K562 (cell line): ENCODE data around the gene SAMD11. TPM values are rescaled to one million over a fixed set of nuclear protein-coding genes. Genes with fewer than 3 reads are reported as not detected.
"Not testable (repeated sequence)": the region's sequence is repeated elsewhere in the genome, so short reads cannot be mapped to it uniquely, and the experiment has no call there.

Experiments used
- ATAC-seq: fragments of 200-7000 bp; cut with Tn5 transposase; 3 replicates; pipeline ENCODE4 v1.9.1; 2020; ENCODE audit warnings: moderate library complexity
- BruUV-seq: library from RNA; stranded (reverse); fragments of 400-500 nt; replicated peaks from 2 replicates; lab custom pipeline; 2021; lab: Mats Ljungman, UMichigan
- CTCF ChIA-PET: fragments of 300-600 bp; formaldehyde crosslinking; extraction: SDS; loops from one replicate; lab custom pipeline; 2021; ENCODE audit warnings: low intra/inter-chr PET ratio; lab: Yijun Ruan, JAX
- POLR2A ChIA-PET: fragments of 300-600, 350-650 bp; sonication (Branson Sonifier 250); formaldehyde crosslinking; extraction: SDS; loops from one replicate; lab custom pipeline; 2021; ENCODE audit warnings: antibody characterized with exemption, inconsistent platforms; lab: Yijun Ruan, JAX
- DNase-seq, 4 experiments: peaks; one replicate each; pipeline versions ENCODE4 v3.0.0 to v3.0.0-alpha.2; 2011 to 2018; ENCODE audit warnings: low spot score in 3 of 4, mixed read lengths in 3 of 4; ENCODE audit errors: extremely low read depth in 1 of 4
- FAIRE-seq: peaks from 2 replicates; lab custom pipeline; 2011; peaks lifted over from hg19 to GRCh38; lab: Jason Lieb, UNC
- H2AFZ ChIP-seq: 2 replicates; pipeline ENCODE4 v1.6.0; 2011; ENCODE audit warnings: low read depth, low read length, control low read depth, inconsistent platforms
- H3K27ac ChIP-seq: fragments of 200-600 bp; 3 replicates; pipeline ENCODE4 v1.8.0; 2011; ENCODE audit warnings: low read depth, mild to moderate bottlenecking, control low read depth, inconsistent platforms, low read length, moderate library complexity, mixed read lengths; ENCODE audit errors: extremely low read depth
- H3K27me3 ChIP-seq, 2 experiments: fragments of 300-600 bp in 1 of 2; 2 replicates in 1 of 2; 3 replicates in 1 of 2; pipeline versions ENCODE4 v1.6.0 to v1.8.0; 2011; ENCODE audit warnings: inconsistent platforms in 2 of 2, low read length in 2 of 2, mild to moderate bottlenecking in 1 of 2, mixed read lengths in 1 of 2, moderate library complexity in 1 of 2; ENCODE audit not compliant: control insufficient read depth in 2 of 2, insufficient read depth in 2 of 2
- H3K36me3 ChIP-seq: fragments of 300-600 bp; 3 replicates; pipeline ENCODE4 v1.8.0; 2011; ENCODE audit warnings: mild to moderate bottlenecking, low read length, inconsistent platforms; ENCODE audit not compliant: control insufficient read depth, insufficient read depth
- H3K4me1 ChIP-seq, 2 experiments: fragments of 200-600 bp in 1 of 2; replicated peaks in 1 of 2; 2 replicates in 1 of 2; 3 replicates in 1 of 2; pipeline versions ENCODE4 v1.5.1 to v1.8.0; 2011; ENCODE audit warnings: inconsistent platforms in 2 of 2, low read length in 2 of 2, mild to moderate bottlenecking in 1 of 2, mixed read lengths in 1 of 2, moderate library complexity in 1 of 2; ENCODE audit not compliant: control insufficient read depth in 2 of 2, insufficient read depth in 2 of 2
- H3K4me2 ChIP-seq: 2 replicates; pipeline ENCODE4 v1.6.1; 2011; ENCODE audit warnings: low read length, control low read depth, inconsistent platforms, mixed read lengths; ENCODE audit not compliant: insufficient read depth
- H3K4me3 ChIP-seq: fragments of 200-600 bp; sonication (generic), shearing (Covaris generic); 2 replicates; pipeline ENCODE4 v1.5.1; 2016; ENCODE audit warnings: control low read depth, inconsistent platforms
- H3K79me2 ChIP-seq: fragments of 200-600 bp; 3 replicates; pipeline ENCODE4 v1.8.0; 2011; ENCODE audit warnings: low read length, inconsistent platforms; ENCODE audit not compliant: control insufficient read depth, insufficient read depth
- H3K9ac ChIP-seq, 2 experiments: 2 replicates each; pipeline versions ENCODE4 v1.6.0 to v1.6.1; 2011; ENCODE audit warnings: low read depth in 2 of 2, low read length in 2 of 2, control low read depth in 1 of 2, inconsistent platforms in 1 of 2, mild to moderate bottlenecking in 1 of 2, mixed read lengths in 1 of 2; ENCODE audit not compliant: insufficient read depth in 1 of 2
- H3K9me1 ChIP-seq: one replicate; pipeline ENCODE4 v1.6.0; 2011; ENCODE audit warnings: inconsistent platforms, mild to moderate bottlenecking, low read length, moderate library complexity; ENCODE audit not compliant: control insufficient read depth, insufficient read depth
- H3K9me3 ChIP-seq: replicated peaks from 2 replicates; pipeline ENCODE4 v1.5.1; 2011; ENCODE audit warnings: low read depth, low read length, inconsistent platforms; ENCODE audit not compliant: control insufficient read depth, insufficient read depth
- H4K20me1 ChIP-seq: replicated peaks from 2 replicates; pipeline ENCODE4 v1.6.1; 2011; ENCODE audit warnings: low read length, inconsistent platforms, mixed read lengths; ENCODE audit not compliant: control insufficient read depth, insufficient read depth
- CBX8 ChIP-seq: fragments of 200-600 bp; sonication (generic); IDR thresholded peaks from 2 replicates; pipeline ENCODE4 v1.6.1; 2012; ENCODE audit warnings: borderline replicate concordance, mixed run types, low read depth, mild to moderate bottlenecking, moderate library complexity, mixed read lengths, low read length, control low read depth, inconsistent platforms; ENCODE audit not compliant: poor library complexity, severe bottlenecking; ENCODE audit errors: extremely low read depth
- HOXB6 ChIP-seq: fragments of 250-450 bp; sonication (Bioruptor Pico); IDR thresholded peaks from 2 replicates; pipeline ENCODE4 v1.5.1; 2022; ENCODE audit warnings: mild to moderate bottlenecking, borderline replicate concordance
- SMAD3 ChIP-seq: fragments of 450-650 bp; formaldehyde crosslinking; conservative IDR thresholded peaks from 2 replicates; pipeline ENCODE4 v1.4.0; 2020; ENCODE audit warnings: mild to moderate bottlenecking
- ZBTB11 ChIP-seq, 3 experiments: fragments of 200-800 bp in 1 of 3; fragments of 250-450 bp in 1 of 3; fragments of 450-650 bp in 1 of 3; sonication (Bioruptor Pico) in 1 of 3; sonication (Bioruptor generic) in 1 of 3; formaldehyde crosslinking in 1 of 3; IDR thresholded peaks; 2 replicates each; pipeline versions ENCODE4 v1.6.1 to v1.8.0; 2016 to 2022; ENCODE audit warnings: mild to moderate bottlenecking in 2 of 3, missing genetic modification characterization in 2 of 3, missing compliant biosample characterization in 1 of 3, moderate library complexity in 1 of 3
- ZNF512 ChIP-seq: IDR thresholded peaks from 2 replicates; pipeline ENCODE4 v1.6.1; 2016; ENCODE audit warnings: missing genetic modification characterization, missing compliant biosample characterization
- ZNF584 ChIP-seq: fragments of 200-800 bp; sonication (Bioruptor generic); IDR thresholded peaks from 2 replicates; pipeline ENCODE4 v1.6.1; 2016; ENCODE audit warnings: low read depth, mild to moderate bottlenecking, missing genetic modification characterization, missing compliant biosample characterization
- ZNF740 ChIP-seq, 3 experiments: fragments of 200-800 bp in 1 of 3; sonication (Bioruptor generic) in 1 of 3; sonication (generic) in 1 of 3; formaldehyde crosslinking in 1 of 3; IDR thresholded peaks; 2 replicates each; pipeline versions ENCODE4 v1.6.1 to v1.8.0; 2016 to 2022; ENCODE audit warnings: mild to moderate bottlenecking in 2 of 3, missing compliant biosample characterization in 2 of 3, missing genetic modification characterization in 2 of 3, missing genetic modification reagents in 1 of 3
- WGBS: fragments of 100-300 bp; shearing (Covaris generic); methylation state at CpG from one replicate; pipeline ENCODE4 v1.1.6; 2016; ENCODE audit warnings: low coverage, mixed read lengths; ENCODE audit not compliant: insufficient coverage; ENCODE audit errors: missing lambda C conversion rate; 5-methylcytosine and 5-hydroxymethylcytosine counted together
- in situ Hi-C: fragments of 300-500 bp; cut with MboI; formaldehyde crosslinking; loops from 4 replicates; pipeline ENCODE4 v1.15.0; 2018; ENCODE audit warnings: inconsistent platforms, mixed read lengths
- intact Hi-C: fragments of 100-400 bp; cut with micrococcal nuclease; formaldehyde crosslinking; loops from 2 replicates; pipeline ENCODE4 v1.14.2; 2022
- polyA plus RNA-seq, 8 experiments: library from polyadenylated mRNA; depleted of rRNA in 4 of 8; stranded (reverse) in 5 of 8; unstranded in 3 of 8; fragments of >200 nt; fragmentation: Nextera tagmentation in 2 of 8; fragmentation: Illumina TruSeq in 1 of 8; extraction: Ambion mirVana in 2 of 8; extraction: Trizol in 1 of 8; gene quantifications; 2 replicates each; pipeline versions ENCODE4 v1.2.1 to v1.2.3, GENCODE V29; 2011 to 2014; ENCODE audit warnings: inconsistent platforms in 1 of 8, missing spikeins in 1 of 8
- total RNA-seq, 7 experiments: library from RNA; depleted of rRNA in 6 of 7; stranded (reverse); fragments of >200 nt in 6 of 7; fragmentation: Illumina TruSeq in 2 of 7; extraction: Trizol in 2 of 7; gene quantifications; 2 replicates each; pipeline versions ENCODE4 v1.2.1 to v1.2.3, GENCODE V29; 2011 to 2021; ENCODE audit warnings: low replicate concordance in 1 of 7

The SAMD11 gene
- total and polyA plus RNA-seq, 9 of the 15 experiments (the other 6 are each of a cell fraction or from before 2014, with no cell fraction given), result 0.07 to 0.82 (median 0.11) TPM; not detected in 2

- H3K27ac ChIP-seq, H3K27me3 ChIP-seq, POLR2A ChIA-PET, H3K4me1 ChIP-seq, H3K9ac ChIP-seq, CTCF ChIA-PET, H4K20me1 ChIP-seq, H3K4me3 ChIP-seq, intact Hi-C loops, DNase-seq, ATAC-seq, FAIRE-seq, H3K36me3 ChIP-seq, H3K9me3 ChIP-seq, H3K4me2 ChIP-seq, in situ Hi-C loops, BruUV-seq, H3K79me2 ChIP-seq, H3K9me1 ChIP-seq, H2AFZ ChIP-seq: not testable (repeated sequence)
- TF ChIP-seq ZNF512 (tag), result peak; percentile 80
- TF ChIP-seq CBX8, result peak; percentile 79
- WGBS, result 0% methylated on average over 2 of the region's 2 CpGs
Observed at GRCh38 chr1:880915-881314, 42.8 kb upstream of the SAMD11 start.

DNA sequence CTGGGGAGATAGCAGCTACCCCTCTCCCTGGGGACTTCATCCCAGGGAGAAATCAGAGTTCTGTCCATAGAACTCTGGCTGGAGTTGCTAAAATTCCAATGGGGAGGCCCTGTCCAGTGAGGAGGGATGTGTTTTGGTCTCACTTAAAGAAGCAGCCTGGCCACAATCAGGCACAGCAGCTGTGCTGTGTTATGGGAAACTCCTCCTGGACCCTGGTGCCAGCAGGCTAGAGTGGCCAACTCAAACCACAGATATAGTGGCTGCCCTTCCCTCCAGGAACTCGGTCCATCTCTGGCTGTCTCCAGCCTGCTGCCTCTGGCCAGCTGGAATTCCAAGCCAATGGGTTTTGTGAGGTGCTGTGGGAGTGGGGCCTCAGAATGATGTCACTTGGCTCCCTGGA, 37.4 kb upstream of the SAMD11 start:
- in situ Hi-C loops, result no loop called here
- BruUV-seq, result no TSS peak
- H3K9me3 ChIP-seq, result no peaks in the 10 kb centered on the region

More for the DNA sequence above, 37.4 kb upstream of the SAMD11 start:
- Histone ChIP-seq H3K9me1 (no peaks in the 10 kb centered on the region), H3K4me3 (no peak overlapping the region), H3K36me3 (no peaks in the 10 kb centered on the region), H2AFZ (no peak overlapping the region), H4K20me1 (no peaks in the 10 kb centered on the region), H3K27ac (no peak overlapping the region), H3K4me1 (no peaks in the 10 kb centered on the region), H3K4me2 (no peak overlapping the region), H3K79me2 (no peaks in the 10 kb centered on the region), H3K9ac (0 out of 4 replicates have a peak overlapping the region, but pooled peaks of 1 of the 2 experiments have one; percentile 68), H3K27me3 (peaks cover 22 to 28% of the 10 kb centered on the region in 2 experiments)
- ChIA-PET POLR2A (no interaction called here), CTCF (no interaction called here)
- intact Hi-C loops, result no loop called here
- TF ChIP-seq ZNF584 (CRISPR knock-in tag) (no peak), HOXB6 (CRISPR knock-in tag) (no peak), ZBTB11 (CRISPR knock-in tag; IDR thresholded peaks at IDR 0.05) (no peak), ZNF740 (CRISPR knock-in tag; IDR thresholded peaks at IDR 0.05) (no peak), ZNF740 (tag; IDR thresholded peaks at IDR 0.05) (no peak), SMAD3 (CRISPR knock-in tag) (no peak)
- FAIRE-seq (no peak), ATAC-seq (no peak), DNase-seq (no peak)
- WGBS, result 0% methylated on average over 1 of the region's 1 CpG
